BLaER1 treated with 17β-estradiol and CSF1 and Interleukin-3, amounts not matched to agents 10 nM and 100 nM (cell line): ENCODE data around the gene JUND.
A peak's percentile ranks its signal among the peaks of the same experiment; 100 is the strongest.

ENCODE experiments used
- H3K27ac ChIP-seq, 11 experiments: shearing (Covaris generic); formaldehyde crosslinking; 2 replicates each; pipeline ENCODE4 v1.8.1; 2022
- H3K27me3 ChIP-seq, 11 experiments: shearing (Covaris generic); formaldehyde crosslinking; 2 replicates each; pipeline ENCODE4 v1.8.1; 2022
- H3K36me3 ChIP-seq, 11 experiments: shearing (Covaris generic); formaldehyde crosslinking; 2 replicates each; pipeline ENCODE4 v1.8.1; 2022
- H3K4me1 ChIP-seq, 10 experiments: shearing (Covaris generic); formaldehyde crosslinking; 2 replicates each; pipeline ENCODE4 v1.8.1; 2022
- H3K4me2 ChIP-seq, 11 experiments: shearing (Covaris generic); formaldehyde crosslinking; 2 replicates each; pipeline ENCODE4 v1.8.1; 2022
- H3K4me3 ChIP-seq, 10 experiments: shearing (Covaris generic); formaldehyde crosslinking; 2 replicates each; pipeline ENCODE4 v1.8.1; 2022
- H3K9ac ChIP-seq, 11 experiments: shearing (Covaris generic); formaldehyde crosslinking; 2 replicates each; pipeline ENCODE4 v1.8.1; 2022
- H3K9me3 ChIP-seq, 11 experiments: shearing (Covaris generic); formaldehyde crosslinking; replicated peaks in 1 of 11; 2 replicates each; pipeline ENCODE4 v1.8.1; 2022
- H4K20me1 ChIP-seq, 11 experiments: shearing (Covaris generic); formaldehyde crosslinking; 2 replicates each; pipeline ENCODE4 v1.8.1; 2022
- Cebpa-rat ChIP-seq, 11 experiments: shearing (Covaris generic); IDR thresholded peaks; 2 replicates each; pipeline ENCODE4 v1.8.1; 2022

The JUND gene

GRCh38 chr19:18310966-18311365, 29.5 kb upstream of the JUND start:
- 0 out of 22 replicates have a peak overlapping the region, but pooled peaks of 3 of the 11 experiments have one; percentile 5 to 33 (median 13) for H3K9ac ChIP-seq
- peak overlapping the region in 4 of 11 experiments; percentile 7 to 48 (median 20); a peak in 5 of 22 replicates for H3K27ac ChIP-seq
- no peak for TF ChIP-seq Cebpa-rat (IDR thresholded peaks at IDR 0.05)
- peaks cover 40 to 67% (median 48%) of the 10 kb centered on the region in 10 experiments for H3K4me1 ChIP-seq
- no peaks in the 10 kb centered on the region for H3K9me3 ChIP-seq
- peaks cover 0 to 13% (median 0%) of the 10 kb centered on the region in 11 experiments; a peak in 4 of 22 replicates for H4K20me1 ChIP-seq
- no peak overlapping the region for H3K4me3 ChIP-seq
- peaks cover 54 to 88% (median 73%) of the 10 kb centered on the region in 11 experiments for H3K36me3 ChIP-seq
- no peaks in the 10 kb centered on the region for H3K27me3 ChIP-seq
- H3K4me2 ChIP-seq = no peak overlapping the region

GRCh38 chr19:18310118-18310909, 28.9 kb upstream of the JUND start:
- no peak overlapping the region for H3K4me3 ChIP-seq
- peaks cover 43 to 67% (median 48%) of the 10 kb centered on the region in 10 experiments for H3K4me1 ChIP-seq
- H3K27me3 ChIP-seq = no peaks in the 10 kb centered on the region
- peak overlapping the region in 2 of 11 experiments; percentile 28 to 48; a peak in 2 of 22 replicates for H3K27ac ChIP-seq
- H3K9ac ChIP-seq = 0 out of 22 replicates have a peak overlapping the region, but pooled peaks of 3 of the 11 experiments have one; percentile 5 to 33 (median 13)
- H4K20me1 ChIP-seq = peaks cover 0 to 13% (median 0%) of the 10 kb centered on the region in 11 experiments; a peak in 4 of 22 replicates
- H3K4me2 ChIP-seq = 0 out of 22 replicates have a peak overlapping the region, but pooled peaks of 1 of the 11 experiments have one; percentile 95
- H3K36me3 ChIP-seq = peaks cover 54 to 81% (median 68%) of the 10 kb centered on the region in 11 experiments
- no peak for TF ChIP-seq Cebpa-rat (IDR thresholded peaks at IDR 0.05)
- no peaks in the 10 kb centered on the region for H3K9me3 ChIP-seq

GRCh38 chr19:18309525-18310064, 28.2 kb upstream of the JUND start:
- TF ChIP-seq Cebpa-rat (IDR thresholded peaks at IDR 0.05) = no peak
- Histone ChIP-seq H3K27me3 (no peaks in the 10 kb centered on the region), H3K4me1 (peaks cover 48 to 69% (median 51%) of the 10 kb centered on the region in 10 experiments), H3K36me3 (peaks cover 53 to 74% (median 63%) of the 10 kb centered on the region in 11 experiments), H3K9ac (peak overlapping the region in 4 of 11 experiments; percentile 44 to 90 (median 84); a peak in 3 of 22 replicates), H3K4me3 (no peak overlapping the region), H3K4me2 (peak overlapping the region in 8 of 11 experiments; percentile 88 to 99 (median 96); a peak in 8 of 22 replicates), H3K27ac (peak overlapping the region in 6 of 11 experiments; percentile 40 to 98 (median 94); a peak in 6 of 22 replicates), H4K20me1 (peaks cover 0 to 13% (median 0%) of the 10 kb centered on the region in 11 experiments; a peak in 4 of 22 replicates), H3K9me3 (no peaks in the 10 kb centered on the region)

GRCh38 chr19:18308948-18309325, 27.5 kb upstream of the JUND start:
- peak overlapping the region in 7 of 11 experiments; percentile 44 to 93 (median 87); a peak in 11 of 22 replicates for H3K9ac ChIP-seq
- H3K27me3 ChIP-seq = no peaks in the 10 kb centered on the region
- TF ChIP-seq Cebpa-rat (IDR thresholded peaks at IDR 0.05) = no peak
- H3K9me3 ChIP-seq = no peaks in the 10 kb centered on the region
- H3K36me3 ChIP-seq = peaks cover 47 to 67% (median 57%) of the 10 kb centered on the region in 11 experiments
- H3K4me2 ChIP-seq = peak overlapping the region in 9 of 11 experiments; percentile 88 to 99 (median 95); a peak in 18 of 22 replicates
- H3K4me3 ChIP-seq = no peak overlapping the region; a peak in 1 of 20 replicates
- peak overlapping the region in 7 of 11 experiments; percentile 40 to 99 (median 95); a peak in 9 of 22 replicates for H3K27ac ChIP-seq
- H4K20me1 ChIP-seq = peaks cover 0 to 13% (median 0%) of the 10 kb centered on the region in 11 experiments; a peak in 4 of 22 replicates
- peaks cover 52 to 71% (median 56%) of the 10 kb centered on the region in 10 experiments for H3K4me1 ChIP-seq

- TF ChIP-seq Cebpa-rat (IDR thresholded peaks at IDR 0.05) = no peak
- Histone ChIP-seq H3K9ac (peak overlapping the region; percentile 31 to 93 (median 87); a peak in 19 of 22 replicates), H3K36me3 (peaks cover 43 to 61% (median 51%) of the 10 kb centered on the region in 11 experiments), H3K9me3 (no peaks in the 10 kb centered on the region), H3K4me2 (peak overlapping the region; percentile 88 to 99 (median 95)), H3K4me3 (peak overlapping the region in 3 of 10 experiments; percentile 44 to 65 (median 49); a peak in 6 of 20 replicates), H4K20me1 (peaks cover 0 to 13% (median 0%) of the 10 kb centered on the region in 11 experiments; a peak in 4 of 22 replicates), H3K27ac (peak overlapping the region in 9 of 11 experiments; percentile 87 to 99 (median 95); a peak in 18 of 22 replicates), H3K27me3 (no peaks in the 10 kb centered on the region), H3K4me1 (peaks cover 58 to 77% (median 63%) of the 10 kb centered on the region in 10 experiments)
These were observed 26.9 kb upstream of the JUND start for GRCh38 chr19:18308051-18308947.

GRCh38 chr19:18307271-18307681, 25.9 kb upstream of the JUND start:
- peaks cover 33 to 51% (median 41%) of the 10 kb centered on the region in 11 experiments for H3K36me3 ChIP-seq
- H3K27me3 ChIP-seq = no peaks in the 10 kb centered on the region
- H3K4me2 ChIP-seq = peak overlapping the region; percentile 88 to 99 (median 95)
- peaks cover 0 to 13% (median 0%) of the 10 kb centered on the region in 11 experiments; a peak in 4 of 22 replicates for H4K20me1 ChIP-seq
- TF ChIP-seq Cebpa-rat (IDR thresholded peaks at IDR 0.05) = no peak
- peaks cover 68 to 87% (median 73%) of the 10 kb centered on the region in 10 experiments for H3K4me1 ChIP-seq
- peak overlapping the region; percentile 31 to 93 (median 87) for H3K9ac ChIP-seq
- H3K9me3 ChIP-seq = no peaks in the 10 kb centered on the region
- H3K4me3 ChIP-seq = peak overlapping the region in 8 of 10 experiments; percentile 26 to 65 (median 48); a peak in 14 of 20 replicates
- peak overlapping the region; percentile 26 to 99 (median 94); a peak in 21 of 22 replicates for H3K27ac ChIP-seq

- H3K9ac ChIP-seq = peak overlapping the region; percentile 31 to 93 (median 87)
- H3K9me3 ChIP-seq = no peaks in the 10 kb centered on the region
- H4K20me1 ChIP-seq = peaks cover 0 to 13% (median 0%) of the 10 kb centered on the region in 11 experiments; a peak in 4 of 22 replicates
- peaks cover 72 to 91% (median 76%) of the 10 kb centered on the region in 10 experiments for H3K4me1 ChIP-seq
- TF ChIP-seq Cebpa-rat (IDR thresholded peaks at IDR 0.05) = no peak
- peak overlapping the region; percentile 88 to 99 (median 95) for H3K4me2 ChIP-seq
- H3K27me3 ChIP-seq = no peaks in the 10 kb centered on the region
- peak overlapping the region; percentile 26 to 99 (median 94); a peak in 21 of 22 replicates for H3K27ac ChIP-seq
- H3K36me3 ChIP-seq = peaks cover 29 to 47% (median 37%) of the 10 kb centered on the region in 11 experiments
- peak overlapping the region in 9 of 10 experiments; percentile 4 to 65 (median 47); a peak in 14 of 20 replicates for H3K4me3 ChIP-seq
These were observed 25.5 kb upstream of the JUND start for GRCh38 chr19:18306888-18307260.
